Stimulated activated CD8-positive, alpha-beta memory T cell treated with anti-CD3 and anti-CD28 coated beads, Interleukin-12 subunit alpha, Interleukin-12 subunit beta, amount 100 ng/mL, for 1 hour (primary cell): Measurements from ENCODE around the gene ME3.
"Not testable (repeated sequence)": the region's sequence is repeated elsewhere in the genome, so short reads cannot be mapped to it uniquely, and the experiment has no call there.

ENCODE experiments used
- DNase-seq: peaks from one replicate; pipeline ENCODE4 v3.0.0-alpha.2; 2020; ENCODE audit warnings: low read depth

The ME3 gene

DNA sequence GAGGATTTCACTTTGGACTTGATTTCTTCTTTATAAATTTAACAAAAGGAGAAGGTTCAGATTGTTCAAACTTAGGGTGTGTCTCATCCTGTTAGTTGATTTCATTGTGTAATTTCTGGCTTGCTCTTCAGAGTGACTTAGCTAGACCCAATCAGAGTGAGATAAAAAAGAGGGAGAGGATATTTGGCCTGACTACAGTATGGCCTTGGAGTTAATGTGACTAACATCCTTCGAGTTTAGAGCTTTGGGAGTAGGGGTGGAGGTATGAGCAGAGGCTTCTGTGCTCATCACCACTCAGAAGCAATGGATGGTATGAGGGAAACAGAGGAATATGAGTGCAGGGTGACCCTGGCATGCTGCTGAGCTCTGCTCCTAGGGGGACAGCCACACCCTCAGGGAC lies 114.2 kb downstream of the ME3 start:
- no peak for DNase-seq

DNA sequence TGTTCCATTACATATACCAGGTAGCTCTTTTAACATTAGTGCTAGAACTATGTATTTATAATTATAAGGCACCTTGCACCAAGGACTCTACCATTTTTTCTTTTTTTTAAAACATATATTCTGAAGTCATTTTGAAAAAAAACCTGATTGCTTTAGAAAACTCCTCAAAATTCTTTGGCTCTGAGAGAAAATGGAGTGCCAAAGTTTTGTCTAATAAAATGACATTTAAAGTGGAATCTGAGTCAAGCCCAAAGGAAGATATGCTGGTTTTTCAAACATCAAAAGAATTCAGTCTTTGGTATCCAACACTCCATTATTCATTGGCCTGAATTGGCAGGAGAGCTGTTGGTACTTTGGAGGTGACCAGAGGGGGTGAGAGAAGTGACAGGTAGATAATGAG lies 116.5 kb downstream of the ME3 start:
- no peak for DNase-seq

DNA sequence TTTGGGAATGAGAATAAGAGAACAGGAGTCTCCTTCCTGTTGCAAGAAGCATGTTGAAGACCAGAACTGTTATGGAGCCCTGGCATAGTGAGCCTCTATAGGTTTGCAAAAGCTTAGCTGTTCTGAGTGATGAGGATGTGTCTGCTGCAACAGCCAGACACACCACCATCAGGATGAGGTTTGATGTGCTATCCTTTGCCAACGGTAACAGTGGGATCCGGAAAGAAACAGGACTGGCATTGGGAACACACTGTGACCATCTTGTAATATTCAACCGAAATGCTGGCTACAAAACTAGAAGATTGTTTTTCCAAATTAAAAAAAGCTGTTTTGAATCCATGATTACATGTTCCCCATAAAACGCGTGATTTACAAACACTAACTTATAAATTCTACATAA lies 117.0 kb downstream of the ME3 start:
- no peak for DNase-seq

DNA sequence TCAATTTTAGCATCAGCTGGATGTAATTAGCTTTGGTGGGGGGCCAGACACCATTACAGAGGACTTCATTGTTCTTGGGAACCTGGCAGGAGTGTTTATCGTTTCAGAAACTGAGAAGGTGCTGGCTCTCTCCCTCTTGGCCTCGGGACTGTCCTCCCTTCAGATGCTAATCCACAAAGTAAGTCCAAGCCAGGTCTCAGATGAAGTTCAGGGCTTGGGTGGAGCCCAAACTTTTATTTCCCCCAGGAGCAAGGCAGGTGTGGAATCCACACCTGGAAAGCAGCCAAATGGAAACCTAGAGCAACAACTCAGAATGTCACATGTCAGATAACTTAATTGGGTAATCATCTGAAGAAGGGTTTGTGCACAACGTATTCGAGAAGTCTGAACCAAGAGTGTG lies 119.2 kb downstream of the ME3 start:
- DNase-seq, result no peak

DNA sequence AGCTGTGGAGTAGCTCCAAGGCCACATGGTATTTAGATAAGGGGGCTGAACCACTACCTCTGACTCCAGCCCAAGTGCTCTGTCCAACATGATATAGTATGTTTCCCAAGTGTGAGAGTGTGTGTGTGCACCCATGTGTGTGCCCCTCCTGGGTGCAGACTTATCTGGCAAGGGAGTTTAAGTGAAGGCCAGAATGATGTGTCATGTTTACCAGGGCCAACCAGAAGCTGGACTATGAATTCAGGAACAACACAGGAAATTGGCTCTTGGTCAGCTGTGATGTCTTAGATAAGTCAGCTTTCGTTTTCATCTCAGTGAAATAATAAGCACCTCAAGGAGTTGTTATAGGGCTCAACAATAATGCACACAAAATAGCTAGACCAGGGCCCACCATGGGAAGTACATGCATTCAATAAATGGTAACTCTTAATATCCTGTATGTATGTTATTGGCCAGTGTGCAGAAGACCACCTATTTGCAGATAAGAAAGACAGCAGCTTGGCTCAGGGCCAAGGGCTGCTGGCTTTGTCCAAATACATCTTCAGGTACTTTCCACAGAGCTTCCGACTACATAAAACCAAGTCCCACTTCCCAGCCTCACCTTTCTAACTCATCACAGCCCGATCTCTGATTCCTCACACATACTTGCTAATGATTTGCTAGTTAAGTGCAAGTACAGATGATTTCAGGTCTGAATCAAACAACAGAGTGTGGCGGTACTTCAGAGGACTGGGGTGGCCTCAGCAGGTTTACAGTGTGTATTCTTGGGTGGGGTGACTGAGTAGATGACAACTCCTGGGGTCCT lies 120.9 kb downstream of the ME3 start:
- no peak for DNase-seq

DNA sequence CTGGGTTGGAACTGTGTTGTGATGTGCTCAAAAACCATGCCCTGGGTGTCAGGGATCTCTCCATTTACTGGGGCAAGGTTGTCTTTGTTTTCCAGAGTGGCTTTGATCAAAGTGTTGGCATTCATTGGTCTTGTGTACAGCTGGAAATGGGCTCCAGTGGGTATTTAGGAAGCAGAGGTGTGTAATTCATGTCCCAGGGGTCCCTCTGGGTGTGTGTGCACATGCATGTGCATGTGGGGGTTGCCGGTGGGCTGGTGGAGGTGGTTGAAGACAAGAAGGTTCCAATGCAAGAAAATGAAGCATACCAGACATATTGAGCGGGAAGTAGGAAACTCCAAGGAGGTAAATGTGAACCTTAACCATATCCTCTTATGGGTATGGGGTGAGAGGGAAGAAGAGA lies 121.7 kb downstream of the ME3 start:
- no peak for DNase-seq

DNA sequence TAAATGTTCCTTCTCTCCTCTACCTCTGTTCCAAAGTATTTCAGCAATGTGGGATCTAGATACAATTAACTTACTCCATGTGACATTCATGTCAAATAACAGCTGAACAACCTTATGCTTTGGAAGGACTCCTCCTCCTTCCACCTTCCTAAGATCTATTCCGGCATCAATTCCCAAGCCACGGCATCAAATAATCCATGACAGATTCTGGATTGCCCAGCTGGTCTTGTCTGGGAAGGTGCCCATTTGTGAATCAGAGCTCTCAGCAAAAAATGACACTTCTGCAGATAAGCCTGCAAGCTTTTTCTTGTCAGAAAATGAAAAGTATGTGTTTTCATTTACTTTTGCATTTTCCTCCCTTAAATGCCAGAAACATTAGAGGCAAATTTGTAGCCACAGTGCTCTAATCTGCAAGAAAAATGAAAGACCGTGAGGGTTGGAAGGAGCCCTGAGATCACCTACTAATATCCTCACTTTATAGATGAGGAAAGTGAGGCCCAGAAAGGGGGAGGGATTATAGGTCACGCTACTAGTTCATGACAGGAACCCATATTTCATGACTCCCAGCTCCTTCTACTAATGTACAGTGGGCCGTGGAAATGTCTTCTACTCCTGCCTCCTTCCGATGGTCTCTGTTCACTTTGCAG lies 124.0 kb downstream of the ME3 start:
- no peak for DNase-seq

DNA sequence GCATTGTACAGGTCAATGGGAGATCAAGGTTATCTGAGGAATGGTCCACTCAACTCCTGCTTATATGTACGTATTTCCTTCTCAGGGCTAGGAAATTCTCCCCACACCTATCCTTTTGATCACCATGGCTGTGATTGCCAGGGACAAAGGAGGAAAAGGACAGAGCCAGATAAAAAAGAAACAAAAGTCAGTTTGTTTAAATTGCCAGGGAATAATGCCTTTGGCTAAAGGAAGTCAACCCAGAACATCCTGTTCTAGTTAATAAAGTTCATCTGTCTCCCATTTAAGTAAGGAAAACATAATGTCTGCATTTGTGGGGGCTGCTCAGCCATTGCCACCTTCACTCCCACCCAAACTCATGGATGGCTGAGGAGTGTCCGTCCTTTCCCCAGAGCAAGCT lies 124.7 kb downstream of the ME3 start:
- DNase-seq, result no peak

DNA sequence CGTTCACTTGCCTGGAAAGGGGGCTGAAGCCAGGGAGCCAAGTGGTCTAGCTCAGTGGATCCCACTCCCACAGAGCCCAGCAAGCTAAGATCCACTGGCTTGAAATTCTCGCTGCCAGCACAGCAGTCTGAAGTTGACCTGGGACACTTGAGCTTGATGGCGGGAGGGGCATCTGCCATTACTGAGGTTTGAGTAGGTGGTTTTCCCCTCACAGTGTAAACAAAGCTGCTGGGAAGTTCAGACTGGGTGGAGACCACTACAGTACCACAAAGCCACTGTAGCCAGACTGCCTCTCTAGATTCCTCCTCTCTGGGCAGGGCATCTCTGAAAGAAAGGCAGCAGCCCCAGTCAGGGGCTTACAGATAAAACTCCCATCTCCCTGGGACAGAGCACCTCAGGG lies 131.1 kb downstream of the ME3 start:
- not testable (repeated sequence) for DNase-seq

DNA sequence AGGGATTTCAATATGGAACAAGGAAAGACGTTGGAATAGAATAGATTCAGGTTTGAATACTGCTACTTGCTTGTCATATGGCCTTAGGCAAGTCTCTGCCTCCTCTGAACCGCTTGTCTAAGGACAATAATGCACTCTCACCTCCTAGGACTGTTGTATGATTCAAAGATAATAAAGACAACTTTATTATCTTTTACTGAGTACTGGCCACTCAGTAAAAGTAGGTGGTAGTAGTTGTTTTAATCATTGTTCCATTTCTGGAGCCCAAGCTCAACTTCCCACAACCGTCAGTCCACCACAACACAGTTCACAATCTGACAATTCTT lies 134.2 kb downstream of the ME3 start:
- no peak for DNase-seq

DNA sequence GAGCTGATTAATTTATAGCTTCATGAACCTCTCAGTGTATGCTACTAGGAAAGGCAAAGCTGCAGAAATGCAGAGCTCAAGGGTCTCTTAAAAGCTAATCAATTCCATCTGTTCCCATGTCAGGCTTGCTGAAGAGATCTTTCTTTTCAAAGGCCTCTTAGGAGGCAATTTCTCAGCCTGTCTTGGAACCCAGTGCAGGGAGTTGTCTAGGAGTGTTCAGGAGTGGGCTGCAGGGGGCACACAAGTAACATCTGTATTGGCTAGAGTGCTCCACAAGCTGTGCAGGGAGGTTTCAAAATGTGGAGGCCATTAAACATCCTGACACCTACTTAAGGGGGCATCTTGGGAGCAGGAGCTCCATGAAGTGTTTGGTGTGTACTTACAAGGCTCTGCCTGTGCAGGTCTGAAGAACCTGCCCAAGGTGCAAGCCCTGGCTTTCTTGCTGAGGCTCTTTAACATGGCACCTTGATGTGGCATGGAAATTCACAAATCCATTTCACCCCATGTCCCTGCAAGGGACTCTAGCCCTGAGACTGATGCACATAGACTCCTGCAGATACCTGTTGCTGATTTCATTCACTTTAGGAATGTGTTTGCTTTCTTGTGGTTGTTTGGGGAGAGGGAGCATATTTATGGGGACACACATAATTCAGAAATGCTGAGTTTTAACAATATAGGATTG lies 134.7 kb downstream of the ME3 start:
- no peak for DNase-seq

DNA sequence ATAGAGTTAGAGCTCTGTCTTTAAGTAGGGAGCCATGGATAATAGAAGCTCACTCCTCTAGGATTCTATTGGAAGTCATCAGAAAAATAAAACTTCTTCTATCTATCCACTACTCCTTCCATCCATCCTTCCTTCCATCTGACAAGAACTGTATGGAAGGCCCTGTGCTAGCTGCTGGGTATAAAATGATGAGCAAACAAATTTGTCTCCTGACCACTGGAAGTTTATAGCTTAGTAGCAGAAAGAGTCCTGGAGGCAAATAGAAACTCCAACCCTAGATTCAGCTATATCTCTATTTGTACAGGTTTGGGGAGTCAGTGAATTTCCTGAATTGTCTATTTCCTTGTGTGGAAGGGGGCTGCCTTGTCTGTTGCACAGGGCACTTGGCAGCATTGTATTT lies 136.6 kb downstream of the ME3 start:
- no peak for DNase-seq

DNA sequence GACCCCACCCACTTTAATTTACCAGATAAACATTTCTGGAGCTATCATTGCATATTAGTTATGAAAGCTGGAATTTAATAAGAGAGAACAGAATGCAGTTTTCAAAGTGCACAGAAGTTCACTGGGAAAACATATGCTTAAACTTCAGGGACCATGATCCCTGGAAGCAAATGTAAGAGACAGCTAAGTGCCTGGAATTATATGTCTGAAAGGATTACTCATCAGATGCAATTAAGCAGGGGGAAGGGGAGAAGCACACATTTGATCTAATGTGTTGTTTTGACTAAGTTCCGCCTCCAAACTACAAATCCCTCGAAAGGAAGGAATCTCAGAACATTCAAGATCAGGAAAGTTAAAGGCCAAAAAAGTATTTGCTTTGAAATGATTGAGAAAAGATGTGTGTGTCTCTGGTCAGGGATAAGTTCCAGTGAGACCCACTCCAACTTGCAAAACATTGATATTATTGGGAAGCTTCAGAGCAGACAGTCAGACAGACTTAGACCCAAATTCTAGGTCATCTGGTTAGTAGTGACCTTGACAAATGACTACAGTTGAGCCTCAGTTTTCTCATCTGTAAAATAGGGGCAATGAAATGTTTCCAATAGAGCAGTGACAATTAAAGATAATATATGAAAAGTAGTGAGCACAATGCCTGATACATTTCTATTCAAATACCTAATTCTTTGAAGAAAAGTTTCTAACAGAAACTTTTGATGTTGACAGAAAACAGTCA lies 147.6 kb downstream of the ME3 start:
- no peak for DNase-seq

DNA sequence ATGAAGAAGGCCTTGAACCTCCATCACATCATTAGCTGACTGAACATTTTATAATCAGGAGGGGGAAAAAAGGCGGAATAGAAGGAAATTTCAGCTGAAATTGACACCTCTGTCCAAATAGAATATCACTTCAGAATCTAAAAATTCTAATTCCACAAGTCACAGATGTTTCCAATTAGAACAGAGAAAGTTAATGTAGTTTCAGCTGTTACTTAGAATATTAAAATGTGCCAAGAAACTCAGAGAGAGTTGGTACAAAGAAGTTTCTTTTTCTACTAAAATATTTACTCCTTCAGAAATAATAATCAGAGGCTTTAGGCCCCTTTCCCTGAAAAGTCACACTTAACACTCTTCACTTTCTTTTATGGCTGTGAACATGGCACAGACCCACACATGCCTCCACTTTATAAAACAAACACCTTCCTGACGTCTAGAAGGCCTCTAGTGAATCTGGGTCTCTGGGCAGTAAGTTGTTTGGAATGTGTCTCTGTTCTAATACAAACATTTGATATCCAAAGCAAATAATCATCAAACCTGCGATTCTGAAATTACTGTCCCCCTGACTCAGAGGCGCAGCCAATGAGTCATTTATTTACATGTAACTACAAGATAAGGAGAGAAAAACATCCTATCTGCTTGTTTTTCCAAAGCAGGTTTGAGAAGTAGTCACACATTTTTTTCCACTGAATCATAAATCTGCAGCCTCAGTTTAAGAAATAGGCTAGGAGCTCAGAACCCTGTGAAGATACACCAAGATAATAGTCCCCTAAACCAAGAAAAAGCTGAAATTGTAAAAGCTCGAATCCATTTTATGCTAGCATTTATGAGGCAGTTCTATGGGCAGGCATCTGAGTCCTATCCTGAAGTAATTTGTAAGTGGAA lies 148.4 kb downstream of the ME3 start:
- DNase-seq, result no peak

DNA sequence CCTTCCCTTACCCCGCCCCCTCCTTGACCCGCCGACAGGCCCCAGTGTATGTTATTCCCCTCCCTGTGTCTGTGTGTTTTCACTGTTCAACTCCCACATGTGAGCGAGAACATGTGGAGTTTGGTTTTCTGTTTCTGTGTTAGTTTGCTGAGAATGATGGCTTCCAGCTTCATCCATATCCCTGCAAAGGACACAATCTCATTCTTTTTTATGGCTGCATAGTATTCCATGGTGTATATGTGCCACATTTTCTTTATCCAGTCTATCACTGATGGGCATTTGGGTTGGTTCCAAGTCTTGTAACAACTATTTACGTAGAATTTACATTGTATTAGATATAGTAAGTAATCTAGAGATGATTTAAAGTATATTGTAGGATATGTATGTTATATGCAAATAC lies 149.9 kb downstream of the ME3 start:
- not testable (repeated sequence) for DNase-seq

DNA sequence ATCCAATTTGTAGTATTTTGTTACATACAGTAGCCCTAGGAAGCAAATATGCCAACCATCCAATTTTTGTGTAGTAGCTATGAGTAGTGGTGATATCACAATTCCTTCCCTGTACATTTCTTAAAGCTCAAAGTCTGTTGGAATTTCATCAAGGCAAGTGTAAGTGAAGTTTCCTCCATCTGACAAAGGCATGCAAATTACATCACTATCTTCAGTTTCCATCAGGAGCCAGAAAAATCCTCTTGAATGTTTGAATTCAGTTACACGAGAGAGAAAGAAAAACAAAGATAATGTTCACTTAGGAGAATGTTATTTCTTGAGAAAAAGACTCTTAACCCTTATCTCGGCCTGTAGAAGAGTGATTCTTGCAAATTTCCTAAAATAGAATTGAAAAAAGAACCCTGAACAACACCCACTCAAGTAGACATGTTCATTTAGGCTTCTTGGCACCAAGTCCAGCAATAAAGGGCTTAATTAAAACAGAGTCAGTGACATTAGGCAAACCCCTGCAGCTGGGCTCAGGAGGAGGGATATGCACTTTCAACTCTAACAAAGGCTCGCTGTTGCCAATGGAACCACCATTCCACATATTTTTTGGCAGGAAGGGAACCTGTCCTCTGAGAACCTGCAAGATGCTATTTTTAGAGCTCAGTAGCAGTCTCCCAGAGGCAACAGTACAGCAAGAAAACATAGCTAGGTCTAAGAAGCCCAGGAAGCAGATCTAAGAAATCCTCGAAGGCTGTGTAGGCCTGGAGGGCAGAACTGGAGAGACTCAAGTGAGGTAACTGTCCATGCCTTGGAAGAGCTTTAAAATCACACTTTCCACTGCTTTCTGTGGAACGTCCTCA lies 153.1 kb downstream of the ME3 start:
- DNase-seq, result no peak

DNA sequence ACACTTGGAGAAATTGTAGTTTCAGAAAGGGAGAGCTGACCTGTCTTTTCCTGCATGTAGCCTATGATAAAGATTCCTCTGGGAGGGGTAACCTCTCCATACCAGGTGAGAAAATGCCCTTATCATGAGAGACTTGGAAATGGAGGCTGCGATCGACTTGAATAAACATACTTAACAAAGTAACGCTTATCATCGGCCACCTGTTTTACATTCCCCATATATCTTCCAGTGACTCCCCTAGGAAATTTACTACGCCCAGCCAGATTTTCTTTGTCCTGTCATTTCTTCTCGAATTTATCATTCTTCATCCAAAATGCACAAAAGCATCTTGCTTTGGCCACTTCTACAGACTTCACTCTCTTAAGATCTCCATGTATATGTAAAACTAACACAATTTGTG lies 154.2 kb downstream of the ME3 start:
- DNase-seq, result no peak

DNA sequence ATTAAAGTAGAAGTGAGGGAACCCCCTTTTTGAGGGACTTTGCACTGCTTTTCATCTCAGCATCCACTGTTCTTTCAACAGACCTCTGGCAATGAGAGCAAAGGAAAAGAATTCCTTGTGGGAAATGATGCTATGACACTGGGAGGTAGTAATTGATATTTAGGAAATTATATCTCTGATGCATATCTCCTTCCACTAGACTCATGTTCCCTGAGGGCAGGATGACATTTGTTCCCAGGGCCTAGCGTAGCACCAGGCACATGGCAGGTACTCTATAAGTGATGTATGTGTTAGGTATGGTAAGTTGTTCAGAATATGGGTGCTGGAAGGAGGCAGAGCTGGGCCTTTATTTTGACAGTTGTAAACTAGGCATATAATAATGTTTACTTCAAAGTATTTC lies 154.9 kb downstream of the ME3 start:
- no peak for DNase-seq

DNA sequence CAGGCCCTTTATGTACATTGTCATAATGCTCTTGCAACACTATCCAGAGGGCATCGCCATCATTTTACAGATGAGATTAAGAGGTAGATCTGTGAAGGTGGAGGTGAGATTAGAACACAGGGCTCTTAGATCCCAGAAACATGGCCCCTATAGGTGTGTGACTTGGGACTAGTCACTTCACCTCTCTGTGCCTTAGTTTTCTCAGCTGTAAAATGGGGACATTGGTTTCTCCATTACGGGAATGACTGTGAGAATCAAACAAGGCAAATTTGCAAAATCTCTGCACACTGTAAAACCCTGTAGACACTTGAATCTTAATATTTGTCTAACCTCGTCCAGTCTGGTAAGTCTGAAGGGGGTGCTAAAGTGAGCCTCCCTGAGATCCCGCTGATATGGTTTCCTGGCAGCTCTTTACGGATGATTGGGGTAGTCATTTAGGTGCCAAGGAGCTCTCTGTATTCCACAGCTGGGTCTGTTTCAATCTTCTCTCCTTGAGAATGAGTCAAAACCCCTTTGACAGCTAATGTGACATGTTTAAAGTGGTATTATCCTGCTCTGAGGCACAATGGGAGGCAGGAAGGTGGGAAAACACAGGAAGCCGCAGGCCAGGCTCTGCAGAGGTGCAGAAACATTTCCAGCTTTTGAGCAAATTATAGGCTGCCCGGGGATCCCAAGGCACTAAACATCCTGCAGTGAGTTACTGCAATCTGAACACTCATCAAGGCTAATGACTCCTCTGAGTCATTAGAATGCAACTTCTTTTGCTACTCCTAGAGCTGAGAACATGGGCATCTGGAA lies 156.9 kb downstream of the ME3 start:
- no peak for DNase-seq

DNA sequence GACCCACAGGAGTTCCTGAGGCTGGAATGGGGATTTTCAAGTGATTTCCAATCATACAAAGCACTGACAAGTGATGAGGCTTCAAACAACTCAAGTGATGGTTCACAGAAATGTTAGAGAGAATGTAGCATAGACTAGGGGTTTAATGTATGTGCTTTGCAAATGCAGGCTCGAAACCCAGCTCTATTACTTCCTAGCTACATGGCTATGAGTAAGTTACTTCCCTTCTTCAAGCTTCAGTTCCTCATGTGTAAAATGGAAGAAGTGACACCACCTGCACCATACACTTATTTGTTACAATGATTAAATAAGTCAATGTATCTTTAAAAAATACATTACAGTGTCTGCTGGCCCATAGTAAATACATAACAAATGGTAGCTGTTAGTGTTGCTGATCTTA lies 158.0 kb downstream of the ME3 start:
- DNase-seq, result no peak
